ENCODE data around the gene CDH24. TPM values are rescaled to one million over a fixed set of nuclear protein-coding genes. Genes with fewer than 3 reads are reported as not detected.

Gene CDH24
- total and polyA plus RNA-seq, 9 of the 15 experiments (the other 6 are each of a cell fraction or from before 2014, with no cell fraction given) = 0.04 to 16.2 (median 4.9) TPM

DNA sequence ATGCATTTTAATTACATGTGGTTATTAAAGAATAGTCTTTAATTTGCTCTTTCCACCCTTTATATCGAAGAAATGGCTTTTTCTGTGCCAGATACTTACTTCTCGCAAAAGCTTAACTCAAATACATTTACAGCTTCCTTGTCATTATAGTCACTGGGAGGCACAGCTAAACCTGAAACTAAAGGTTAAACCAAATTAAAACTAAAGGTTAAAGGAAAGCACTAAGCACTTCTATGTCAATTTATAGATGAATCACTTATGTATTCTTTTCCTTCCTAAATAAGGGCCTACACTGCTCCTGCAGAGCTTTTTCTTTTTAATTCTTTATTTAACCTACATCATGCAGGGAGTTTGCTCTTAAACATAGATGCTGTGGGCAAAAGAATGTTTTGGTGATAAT, 56.5 kb downstream of the CDH24 start (continued):
- TF ChIP-seq NR2C1 (IDR thresholded peaks at IDR 0.05) (no peak), NR2C1 (tag; IDR thresholded peaks at IDR 0.05) (no peak), SMAD4 (CRISPR knock-in tag; conservative IDR thresholded peaks at IDR 0.05) (no peak)
- TF ChIP-seq, protein P1, sequence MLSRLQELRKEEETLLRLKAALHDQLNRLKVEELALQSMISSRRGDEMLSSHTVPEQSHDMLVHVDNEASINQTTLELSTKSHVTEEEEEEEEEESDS (CRISPR knock-in tag; IDR thresholded peaks at IDR 0.05) = no peak
- TF ChIP-seq, protein P2, sequence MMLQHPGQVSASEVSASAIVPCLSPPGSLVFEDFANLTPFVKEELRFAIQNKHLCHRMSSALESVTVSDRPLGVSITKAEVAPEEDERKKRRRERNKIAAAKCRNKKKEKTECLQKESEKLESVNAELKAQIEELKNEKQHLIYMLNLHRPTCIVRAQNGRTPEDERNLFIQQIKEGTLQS (IDR thresholded peaks at IDR 0.05) = no peak
- TF ChIP-seq, protein P2 (CRISPR knock-in tag; conservative IDR thresholded peaks at IDR 0.05) = no peak

DNA sequence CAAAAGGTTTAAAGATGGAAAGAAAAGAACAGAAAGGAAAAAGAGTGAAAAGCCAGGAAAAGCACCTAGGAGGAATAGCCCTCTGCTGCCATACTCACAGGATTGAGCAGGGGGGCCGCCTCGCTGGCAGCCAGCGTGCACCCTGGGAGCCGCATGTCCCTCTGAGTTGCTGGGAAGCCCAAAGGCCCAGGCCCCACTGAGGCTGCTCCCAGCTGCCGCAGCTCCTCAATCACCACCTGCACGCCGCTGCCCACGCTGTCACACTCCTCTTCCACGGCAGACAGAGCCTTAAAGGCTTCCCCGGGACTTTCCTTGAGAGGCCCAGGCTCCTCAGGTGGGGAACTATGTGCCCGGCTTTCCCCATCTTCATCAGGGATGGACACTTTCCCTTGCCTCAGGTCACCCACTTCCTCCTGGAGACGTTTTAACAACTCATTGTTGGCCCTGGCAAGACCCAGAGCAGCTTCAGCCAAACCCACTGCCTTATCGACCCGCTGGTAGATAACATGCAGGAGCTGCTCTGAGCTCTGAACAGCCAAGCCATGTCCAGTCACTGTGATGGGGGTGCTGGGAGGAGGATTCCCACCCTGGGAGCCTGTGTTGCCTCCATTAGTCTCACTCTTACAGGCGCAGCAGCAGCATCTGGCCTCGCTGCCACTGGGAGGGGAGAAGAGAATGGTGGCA, 58.8 kb downstream of the CDH24 start:
- DNase-seq (ENCODE audit: extremely low read depth in 1 of 4, low spot score in 3 of 4) (no peak), FAIRE-seq (no peak), ATAC-seq (no peak)
- in situ Hi-C loops (cut with MboI) = no loop called here
- POLR2A ChIA-PET = interaction anchor here (0.6 to 7.7 kb wide), 2 partner anchors 9 to 574 kb away, joined by 6 to 81 read pairs; no protein-coding TSS in a partner anchor
- Histone ChIP-seq H3K4me2 (ENCODE audit: insufficient read depth, low read length) (no peak overlapping the region), H3K4me3 (no peak overlapping the region), H3K27me3 (ENCODE audit: control insufficient read depth in 2 of 2, insufficient read depth in 2 of 2, low read length in 2 of 2) (no peaks in the 10 kb centered on the region), H3K36me3 (ENCODE audit: control insufficient read depth, insufficient read depth, low read length) (no peaks in the 10 kb centered on the region; the same call in 2 of the 3 replicates), H3K9ac (ENCODE audit: insufficient read depth in 1 of 2, low read depth in 2 of 2, low read length in 2 of 2) (peak overlapping the region in 1 of 2 experiments; percentile 86; a peak in 2 of 4 replicates), H3K79me2 (ENCODE audit: control insufficient read depth, insufficient read depth, low read length) (no peaks in the 10 kb centered on the region), H3K9me1 (ENCODE audit: control insufficient read depth, insufficient read depth, low read length) (no peaks in the 10 kb centered on the region), H4K20me1 (replicated peaks; ENCODE audit: control insufficient read depth, insufficient read depth, low read length) (no peaks in the 10 kb centered on the region), H3K9me3 (replicated peaks; ENCODE audit: control insufficient read depth, insufficient read depth, low read depth, low read length) (no peaks in the 10 kb centered on the region), H3K4me1 (replicated peaks in 1 of 2; ENCODE audit: control insufficient read depth in 2 of 2, insufficient read depth in 2 of 2, low read length in 2 of 2) (peaks cover 12 to 18% of the 10 kb centered on the region in 2 experiments; a peak in 4 of 5 replicates), H3K27ac (ENCODE audit: extremely low read depth, low read depth, low read length) (no peak overlapping the region), H2AFZ (ENCODE audit: low read depth, low read length) (no peak overlapping the region)
- 78% methylated on average over 16 of the region's 16 CpGs for WGBS (ENCODE audit: insufficient coverage, low coverage, missing lambda C conversion rate)
- intact Hi-C loops (cut with micrococcal nuclease) = no loop called here
- CTCF ChIA-PET (ENCODE audit: low intra/inter-chr PET ratio) = interaction anchor here (1.5 kb wide), 1 partner anchor 60 kb away, joined by 6 read pairs; no protein-coding TSS in a partner anchor
- BruUV-seq (replicated peaks) = no TSS peak
- no peak for TF ChIP-seq ZNF444 (CRISPR knock-in tag; IDR thresholded peaks at IDR 0.05)
- no peak for TF ChIP-seq MYBL2 (IDR thresholded peaks at IDR 0.05; ENCODE audit: low read depth)
- no peak for TF ChIP-seq MYBL2 (CRISPR knock-in tag; IDR thresholded peaks at IDR 0.05; ENCODE audit: borderline replicate concordance)
- no peak for TF ChIP-seq ARNT (IDR thresholded peaks at IDR 0.05)
- no peak for TF ChIP-seq FOXA3 (CRISPR knock-in tag; conservative IDR thresholded peaks at IDR 0.05 in 1 of 2, IDR thresholded peaks at IDR 0.05 in 1 of 2)
- TF ChIP-seq, protein P3, sequence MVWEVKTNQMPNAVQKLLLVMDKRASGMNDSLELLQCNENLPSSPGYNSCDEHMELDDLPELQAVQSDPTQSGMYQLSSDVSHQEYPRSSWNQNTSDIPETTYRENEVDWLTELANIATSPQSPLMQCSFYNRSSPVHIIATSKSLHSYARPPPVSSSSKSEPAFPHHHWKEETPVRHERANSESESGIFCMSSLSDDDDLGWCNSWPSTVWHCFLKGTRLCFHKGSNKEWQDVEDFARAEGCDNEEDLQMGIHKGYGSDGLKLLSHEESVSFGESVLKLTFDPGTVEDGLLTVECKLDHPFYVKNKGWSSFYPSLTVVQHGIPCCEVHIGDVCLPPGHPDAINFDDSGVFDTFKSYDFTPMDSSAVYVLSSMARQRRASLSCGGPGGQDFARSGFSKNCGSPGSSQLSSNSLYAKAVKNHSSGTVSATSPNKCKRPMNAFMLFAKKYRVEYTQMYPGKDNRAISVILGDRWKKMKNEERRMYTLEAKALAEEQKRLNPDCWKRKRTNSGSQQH (CRISPR knock-in tag; IDR thresholded peaks at IDR 0.05) = no peak
- TF ChIP-seq NR2C2 (CRISPR knock-in tag; IDR thresholded peaks at IDR 0.05) = no peak
- no peak for TF ChIP-seq NR2C2 (tag; IDR thresholded peaks at IDR 0.05)
- no peak for TF ChIP-seq GATAD2A (IDR thresholded peaks at IDR 0.05)
- TF ChIP-seq ZNF274 (IDR thresholded peaks at IDR 0.05; ENCODE audit: borderline replicate concordance, low read depth, low read length) = no peak
- TF ChIP-seq GTF2F1 (IDR thresholded peaks at IDR 0.05; ENCODE audit: low read depth, low read length) = no peak
- no peak for TF ChIP-seq ZNF696 (CRISPR knock-in tag; conservative IDR thresholded peaks at IDR 0.05)
- TF ChIP-seq ZNF785 (CRISPR knock-in tag; IDR thresholded peaks at IDR 0.05) = no peak
- no peak for TF ChIP-seq POLR2H (tag; IDR thresholded peaks at IDR 0.05; ENCODE audit: low read depth)
